Measurements from ENCODE around the gene SMPD1. TPM values are rescaled to one million over a fixed set of nuclear protein-coding genes. Genes with fewer than 3 reads are reported as not detected.
A peak's percentile ranks its signal among the peaks of the same experiment; 100 is the strongest.
"Not testable (repeated sequence)": the region's sequence is repeated elsewhere in the genome, so short reads cannot be mapped to it uniquely, and the experiment has no call there.

SMPD1 gene
- polyA plus RNA-seq, 4 donors: 31.8 to 35.9 (median 35.4) TPM

- no peak for DNase-seq (ENCODE audit: low read depth in 4 of 4, low spot score in 2 of 4)
Observed at GRCh38 chr11:6387811-6388599, 2.3 kb upstream of the SMPD1 start.

GRCh38 chr11:6388748-6389147, 1.5 kb upstream of the SMPD1 start:
- DNase-seq (ENCODE audit: low read depth in 4 of 4, low spot score in 2 of 4): no peak

DNA sequence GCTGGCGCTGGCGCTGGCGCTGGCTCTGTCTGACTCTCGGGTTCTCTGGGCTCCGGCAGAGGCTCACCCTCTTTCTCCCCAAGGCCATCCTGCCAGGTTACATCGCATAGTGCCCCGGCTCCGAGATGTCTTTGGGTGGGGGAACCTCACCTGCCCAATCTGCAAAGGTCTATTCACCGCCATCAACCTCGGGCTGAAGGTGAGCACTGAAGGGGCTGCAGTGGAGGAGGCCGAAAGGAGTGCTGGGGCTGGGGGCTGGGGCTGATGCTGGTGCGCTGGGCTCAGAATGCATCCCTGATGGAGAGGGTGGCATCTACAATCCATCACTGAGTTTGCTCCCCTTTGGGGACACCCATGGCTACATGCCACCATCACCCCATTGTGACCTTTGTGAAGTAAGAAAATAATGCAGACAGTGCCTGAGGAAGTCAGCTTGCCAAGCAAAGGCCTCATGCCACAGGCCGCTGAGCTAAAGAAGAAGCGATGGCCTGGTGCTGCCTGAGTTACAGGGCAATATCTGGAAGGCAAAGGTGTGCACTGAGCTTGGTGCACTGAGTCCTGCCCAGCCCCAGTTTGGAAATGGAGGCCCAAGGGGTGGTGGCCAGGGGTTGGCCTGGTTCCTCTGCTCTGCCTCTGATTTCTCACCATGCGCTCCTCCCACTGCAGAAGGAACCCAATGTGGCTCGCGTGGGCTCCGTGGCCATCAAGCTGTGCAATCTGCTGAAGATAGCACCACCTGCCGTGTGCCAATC, 620 bp downstream of the SMPD1 start:
- no peak for DNase-seq (ENCODE audit: low read depth in 4 of 4, low spot score in 2 of 4)

DNA sequence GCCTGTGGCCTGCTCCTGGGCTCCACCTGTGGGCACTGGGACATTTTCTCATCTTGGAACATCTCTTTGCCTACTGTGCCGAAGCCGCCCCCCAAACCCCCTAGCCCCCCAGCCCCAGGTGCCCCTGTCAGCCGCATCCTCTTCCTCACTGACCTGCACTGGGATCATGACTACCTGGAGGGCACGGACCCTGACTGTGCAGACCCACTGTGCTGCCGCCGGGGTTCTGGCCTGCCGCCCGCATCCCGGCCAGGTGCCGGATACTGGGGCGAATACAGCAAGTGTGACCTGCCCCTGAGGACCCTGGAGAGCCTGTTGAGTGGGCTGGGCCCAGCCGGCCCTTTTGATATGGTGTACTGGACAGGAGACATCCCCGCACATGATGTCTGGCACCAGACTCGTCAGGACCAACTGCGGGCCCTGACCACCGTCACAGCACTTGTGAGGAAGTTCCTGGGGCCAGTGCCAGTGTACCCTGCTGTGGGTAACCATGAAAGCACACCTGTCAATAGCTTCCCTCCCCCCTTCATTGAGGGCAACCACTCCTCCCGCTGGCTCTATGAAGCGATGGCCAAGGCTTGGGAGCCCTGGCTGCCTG, 1.4 kb downstream of the SMPD1 start:
- DNase-seq (ENCODE audit: low read depth in 4 of 4, low spot score in 2 of 4): no peak

DNA sequence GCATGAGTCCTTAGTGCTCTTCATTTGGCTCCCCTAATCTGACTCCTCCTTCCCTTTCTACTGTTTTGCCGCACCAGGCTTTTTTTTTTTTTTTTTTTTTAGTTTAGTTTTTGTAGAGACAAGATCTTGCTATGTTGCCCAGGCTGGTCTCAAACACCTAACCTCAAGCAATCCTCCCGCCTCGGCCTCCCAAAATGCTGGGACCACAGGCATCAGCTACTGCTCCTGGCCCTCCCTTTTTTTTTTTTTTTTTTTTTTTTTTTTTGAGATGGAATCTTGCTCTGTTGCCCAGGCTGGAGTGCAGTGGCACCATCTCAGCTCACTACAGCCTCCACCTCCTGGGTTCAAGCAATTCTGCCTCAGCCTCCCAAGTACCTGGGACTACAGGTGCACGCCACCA, 2.0 kb downstream of the SMPD1 start:
- DNase-seq (ENCODE audit: low read depth in 4 of 4, low spot score in 2 of 4): not testable (repeated sequence)

DNA sequence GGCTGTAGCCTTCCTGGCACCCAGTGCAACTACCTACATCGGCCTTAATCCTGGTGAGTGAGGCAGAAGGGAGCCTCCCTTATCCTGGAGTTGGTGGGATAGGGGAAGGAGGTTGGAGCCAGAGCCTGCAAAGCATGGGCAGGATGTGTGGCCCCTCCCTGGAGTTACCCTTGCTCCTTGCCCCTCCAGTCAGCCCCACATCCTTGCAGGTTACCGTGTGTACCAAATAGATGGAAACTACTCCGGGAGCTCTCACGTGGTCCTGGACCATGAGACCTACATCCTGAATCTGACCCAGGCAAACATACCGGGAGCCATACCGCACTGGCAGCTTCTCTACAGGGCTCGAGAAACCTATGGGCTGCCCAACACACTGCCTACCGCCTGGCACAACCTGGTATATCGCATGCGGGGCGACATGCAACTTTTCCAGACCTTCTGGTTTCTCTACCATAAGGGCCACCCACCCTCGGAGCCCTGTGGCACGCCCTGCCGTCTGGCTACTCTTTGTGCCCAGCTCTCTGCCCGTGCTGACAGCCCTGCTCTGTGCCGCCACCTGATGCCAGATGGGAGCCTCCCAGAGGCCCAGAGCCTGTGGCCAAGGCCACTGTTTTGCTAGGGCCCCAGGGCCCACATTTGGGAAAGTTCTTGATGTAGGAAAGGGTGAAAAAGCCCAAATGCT, 3.9 kb downstream of the SMPD1 start:
- DNase-seq (ENCODE audit: low read depth in 4 of 4, low spot score in 2 of 4): no peak

- DNase-seq (ENCODE audit: low read depth in 4 of 4, low spot score in 2 of 4): no peak
Observed at GRCh38 chr11:6395470-6396060, 5.3 kb downstream of the SMPD1 start.

GRCh38 chr11:6397156-6397555, 6.9 kb downstream of the SMPD1 start:
- DNase-seq (ENCODE audit: low read depth in 4 of 4, low spot score in 2 of 4): no peak

DNA sequence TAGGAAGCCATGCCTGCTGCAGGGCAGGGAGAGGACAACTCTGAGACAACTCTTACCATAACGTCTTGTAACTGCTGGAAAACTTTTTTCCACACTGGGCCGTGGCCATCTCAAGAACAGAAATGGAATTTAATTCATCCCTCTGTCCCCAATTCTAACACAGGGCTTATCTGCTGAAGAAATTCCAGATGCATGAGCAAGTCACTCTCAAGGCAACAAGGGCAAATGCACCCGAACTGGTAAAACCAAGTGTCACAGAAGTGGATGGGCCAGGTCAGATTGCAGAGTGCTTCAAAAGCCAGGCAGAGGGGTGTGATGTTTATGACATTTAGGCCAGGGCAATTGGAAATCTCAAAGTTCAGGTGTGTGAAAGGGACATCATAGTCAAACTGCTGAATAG, 7.4 kb downstream of the SMPD1 start:
- DNase-seq (ENCODE audit: low read depth in 4 of 4, low spot score in 2 of 4): no peak

- DNase-seq (ENCODE audit: low read depth in 4 of 4, low spot score in 2 of 4): no peak
Observed at GRCh38 chr11:6400431-6401345, 10.4 kb downstream of the SMPD1 start.

DNA sequence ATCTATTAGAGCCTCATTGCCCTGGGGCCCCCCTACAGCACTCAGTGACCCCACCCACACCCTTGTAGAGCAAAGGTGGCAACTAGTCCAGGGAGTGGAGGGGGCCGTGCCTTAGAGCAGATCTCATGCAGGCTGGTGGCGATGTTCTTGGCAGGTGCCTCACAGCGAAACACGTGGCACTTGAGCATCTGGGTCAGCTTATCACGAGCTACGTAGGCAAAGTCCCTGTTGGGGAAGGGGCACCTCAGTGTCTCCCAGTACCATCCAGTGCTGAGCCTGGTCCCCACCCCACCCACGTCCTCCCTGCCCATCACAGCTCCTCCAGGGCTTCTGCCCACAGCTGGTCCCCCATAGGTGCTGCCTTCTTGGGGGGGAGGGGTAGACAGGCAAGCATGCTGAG, 11.2 kb downstream of the SMPD1 start:
- no peak for DNase-seq (ENCODE audit: low read depth in 4 of 4, low spot score in 2 of 4)

GRCh38 chr11:6402061-6402470, 11.8 kb downstream of the SMPD1 start:
- DNase-seq (ENCODE audit: low read depth in 4 of 4, low spot score in 2 of 4): no peak

DNA sequence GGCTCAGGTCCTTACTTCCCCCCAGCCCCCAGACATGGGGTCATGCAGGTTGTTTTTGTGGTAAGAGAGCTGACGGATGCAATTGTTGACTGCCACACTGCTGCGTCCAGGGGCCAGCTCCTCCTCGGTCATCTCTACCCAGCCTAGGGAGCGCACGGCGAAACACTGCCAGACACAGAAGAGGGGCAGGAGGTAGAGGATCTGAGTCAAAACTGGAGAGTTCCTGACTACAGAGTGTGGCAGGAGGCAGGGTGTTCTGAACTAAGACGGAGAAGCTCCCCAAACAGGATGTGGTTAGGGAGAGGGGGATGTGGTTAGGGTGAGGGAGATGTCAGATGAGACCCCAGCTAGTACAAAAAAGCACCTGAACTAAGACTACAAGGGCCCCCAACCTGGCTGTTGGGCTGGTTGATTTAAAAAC, 12.3 kb downstream of the SMPD1 start:
- no peak for DNase-seq (ENCODE audit: low read depth in 4 of 4, low spot score in 2 of 4)

GRCh38 chr11:6403539-6403938, 13.3 kb downstream of the SMPD1 start:
- no peak for DNase-seq (ENCODE audit: low read depth in 4 of 4, low spot score in 2 of 4)

DNA sequence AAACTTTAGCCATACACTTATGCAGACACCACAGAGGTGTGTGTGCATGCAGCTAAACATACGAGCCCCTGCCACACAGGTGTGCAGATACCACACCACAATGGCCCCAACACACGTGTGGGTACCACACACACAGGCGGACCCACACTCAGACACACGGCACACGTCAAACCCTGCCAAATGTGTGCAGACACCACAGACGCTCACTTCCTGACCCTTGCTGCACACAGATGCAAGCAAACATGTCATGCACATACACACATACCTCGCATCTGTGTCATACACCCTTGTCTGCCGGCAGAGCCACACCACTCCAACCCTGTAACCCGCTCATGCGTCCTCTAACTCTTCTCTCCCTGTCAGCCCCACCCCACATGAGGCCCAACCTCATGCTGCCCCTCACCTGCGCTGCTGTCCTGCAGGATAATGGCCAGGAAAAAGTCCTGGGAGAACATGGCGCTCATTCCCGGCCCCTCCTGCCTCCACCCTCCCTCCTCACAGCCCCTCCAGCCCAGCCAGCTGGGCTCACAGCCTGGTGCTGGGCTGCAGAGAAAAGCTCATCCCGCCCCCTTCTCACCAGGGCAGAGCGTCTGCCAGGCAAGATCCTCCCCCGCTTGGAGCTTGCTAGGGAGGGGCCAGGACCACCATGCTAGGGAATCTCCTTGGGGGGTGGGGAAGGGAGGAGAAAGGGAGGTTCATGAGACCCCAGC, 14.2 kb downstream of the SMPD1 start:
- DNase-seq (ENCODE audit: low read depth in 4 of 4, low spot score in 2 of 4): no peak

DNA sequence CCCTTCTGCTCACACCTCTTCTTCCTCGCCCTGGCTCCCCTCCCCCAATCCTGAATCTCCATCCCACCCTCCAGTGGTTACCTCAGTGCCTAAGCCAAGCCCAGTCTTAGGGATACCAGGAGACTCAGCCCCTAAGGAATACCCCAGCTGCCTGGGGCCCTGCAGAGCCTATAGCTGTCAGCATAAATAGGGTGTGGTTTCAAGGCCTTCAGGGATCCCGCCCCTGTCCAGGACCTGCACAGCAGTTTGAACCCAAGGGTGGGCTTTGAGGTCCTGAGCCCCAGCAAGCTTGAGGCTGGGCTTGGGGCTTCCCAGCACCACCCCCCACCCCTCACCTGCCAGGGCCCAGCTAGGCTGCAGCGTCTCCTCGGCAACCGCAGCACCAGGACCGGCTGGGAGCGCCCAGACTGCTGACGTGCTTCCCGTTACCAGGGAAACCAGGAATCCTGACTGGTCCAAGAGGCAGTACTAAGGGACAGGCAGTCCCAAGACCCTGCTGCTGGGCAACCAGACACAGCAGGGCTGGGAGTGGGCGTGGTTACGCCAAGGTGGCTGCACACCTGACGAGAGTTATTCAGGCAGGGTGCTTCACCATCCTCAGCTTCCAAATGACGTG, 14.9 kb downstream of the SMPD1 start:
- DNase-seq (ENCODE audit: low read depth in 4 of 4, low spot score in 2 of 4): peak in 1 of 4 donors; percentile 36

GRCh38 chr11:6405846-6406245, 15.6 kb downstream of the SMPD1 start:
- no peak for DNase-seq (ENCODE audit: low read depth in 4 of 4, low spot score in 2 of 4)

GRCh38 chr11:6406370-6406769, 16.1 kb downstream of the SMPD1 start:
- DNase-seq (ENCODE audit: low read depth in 4 of 4, low spot score in 2 of 4): no peak

All from left renal cortex interstitium (tissue), 4 donors.